Lower lobe of right lung (tissue), 2 donors: ENCODE data around the gene ATP10B. TPM values are rescaled to one million over a fixed set of nuclear protein-coding genes. Genes with fewer than 3 reads are reported as not detected.
A peak's percentile ranks its signal among the peaks of the same experiment; 100 is the strongest.

Experiments
- ATAC-seq, 2 donors: fragments of 200-7000 bp; cut with Tn5 transposase; one replicate each; pipeline ENCODE4 v1.9.1; 2020 to 2022; ENCODE audit warnings: mild to moderate bottlenecking in 2 of 2, moderate library complexity in 2 of 2
- DNase-seq: peaks from one replicate; pipeline ENCODE4 v3.0.0-alpha.2; 2020
- H3K27ac ChIP-seq: fragments of 200-600 bp; one replicate; pipeline ENCODE4 v1.8.0; 2022
- H3K27me3 ChIP-seq: fragments of 200-600 bp; one replicate; pipeline ENCODE4 v1.8.0; 2022; ENCODE audit warnings: low read depth
- H3K36me3 ChIP-seq: fragments of 200-600 bp; one replicate; pipeline ENCODE4 v1.8.0; 2022; ENCODE audit warnings: mild to moderate bottlenecking
- H3K4me1 ChIP-seq: fragments of 200-600 bp; one replicate; pipeline ENCODE4 v1.8.0; 2022
- H3K4me3 ChIP-seq: fragments of 200-600 bp; one replicate; pipeline ENCODE4 v1.8.0; 2022; ENCODE audit warnings: mild to moderate bottlenecking
- H3K9me3 ChIP-seq: fragments of 200-600 bp; one replicate; pipeline ENCODE4 v1.8.0; 2022
- CTCF ChIP-seq: fragments of 200-600 bp; IDR thresholded peaks from one replicate; pipeline ENCODE4 v1.8.0; 2022; ENCODE audit warnings: antibody characterized with exemption, mild to moderate bottlenecking
- intact Hi-C: fragments of 100-400 bp; cut with DNase I; formaldehyde crosslinking; loops from one replicate; pipeline ENCODE4 v1.11.0; 2022
- total RNA-seq: library from RNA; stranded (reverse); fragmentation: NEBNext Ultra II Directional; extraction: Animal tissue kit (Norgen Biotek cat#: 25700); gene quantifications from one replicate; pipeline ENCODE4 v1.2.1, GENCODE V29; 2021
- donor health status: DM: no; HTN: yes; CAD: no; lungs with severe emphysema.

ATP10B gene
- total RNA-seq, 1 donor from 2014 or later = not detected

- H3K27me3 ChIP-seq = no peaks in the 10 kb centered on the region
- no peaks in the 10 kb centered on the region for H3K36me3 ChIP-seq
- no peak overlapping the region for H3K27ac ChIP-seq
- H3K4me3 ChIP-seq = no peak overlapping the region
- no peak for DNase-seq
- intact Hi-C loops = no loop called here
- ATAC-seq = no peak
- H3K9me3 ChIP-seq = no peaks in the 10 kb centered on the region
- no peaks in the 10 kb centered on the region for H3K4me1 ChIP-seq
- TF ChIP-seq CTCF = no peak
Measured at GRCh38 chr5:160805376-160805775, 46.6 kb downstream of the ATP10B start.

GRCh38 chr5:160802592-160802991 lies 49.4 kb downstream of the ATP10B start:
- H3K9me3 ChIP-seq = no peaks in the 10 kb centered on the region
- H3K4me1 ChIP-seq = no peaks in the 10 kb centered on the region
- H3K27ac ChIP-seq = no peak overlapping the region
- ATAC-seq (no peak), DNase-seq (no peak)
- H3K27me3 ChIP-seq = no peaks in the 10 kb centered on the region
- peak; percentile 7 for TF ChIP-seq CTCF
- H3K36me3 ChIP-seq = no peaks in the 10 kb centered on the region
- intact Hi-C loops = no loop called here
- no peak overlapping the region for H3K4me3 ChIP-seq

GRCh38 chr5:160800375-160801275 lies 51.4 kb downstream of the ATP10B start:
- H3K4me3 ChIP-seq = no peak overlapping the region
- ATAC-seq (no peak), DNase-seq (no peak)
- TF ChIP-seq CTCF = no peak
- no peaks in the 10 kb centered on the region for H3K9me3 ChIP-seq
- H3K36me3 ChIP-seq = no peaks in the 10 kb centered on the region
- intact Hi-C loops = no loop called here
- H3K4me1 ChIP-seq = no peaks in the 10 kb centered on the region
- no peaks in the 10 kb centered on the region for H3K27me3 ChIP-seq
- no peak overlapping the region for H3K27ac ChIP-seq

GRCh38 chr5:160799184-160799583 lies 52.8 kb downstream of the ATP10B start:
- Histone ChIP-seq H3K4me1 (no peaks in the 10 kb centered on the region), H3K36me3 (no peaks in the 10 kb centered on the region), H3K9me3 (no peaks in the 10 kb centered on the region), H3K4me3 (no peak overlapping the region), H3K27me3 (no peaks in the 10 kb centered on the region), H3K27ac (no peak overlapping the region)
- ATAC-seq (peak; percentile 86 to 94), DNase-seq (no peak)
- TF ChIP-seq CTCF = no peak
- intact Hi-C loops = no loop called here

GRCh38 chr5:160797020-160797419 lies 55.0 kb downstream of the ATP10B start:
- no peak for TF ChIP-seq CTCF
- no peaks in the 10 kb centered on the region for H3K27me3 ChIP-seq
- intact Hi-C loops = no loop called here
- H3K36me3 ChIP-seq = no peaks in the 10 kb centered on the region
- DNase-seq (no peak), ATAC-seq (no peak)
- H3K4me3 ChIP-seq = no peak overlapping the region
- H3K4me1 ChIP-seq = no peaks in the 10 kb centered on the region
- no peak overlapping the region for H3K27ac ChIP-seq
- no peaks in the 10 kb centered on the region for H3K9me3 ChIP-seq
